Hepatocyte (in vitro differentiated cells): Measurements from ENCODE around the gene PPP1R12A.
"Not testable (repeated sequence)": the region's sequence is repeated elsewhere in the genome, so short reads cannot be mapped to it uniquely, and the experiment has no call there.

Source experiments
- EZH2 ChIP-seq: fragments of 200-600 bp; sonication (generic); IDR thresholded peaks from 2 replicates; pipeline ENCODE4 v1.6.1; 2016; ENCODE audit warnings: antibody characterized with exemption, mild to moderate bottlenecking, borderline replicate concordance
- EZH2phosphoT487 ChIP-seq: fragments of 200-600 bp; sonication (generic); IDR thresholded peaks from one replicate; pipeline ENCODE4 v1.6.1; 2018; ENCODE audit warnings: antibody characterized with exemption, mild to moderate bottlenecking, low read depth, moderate library complexity; ENCODE audit not compliant: unreplicated experiment, severe bottlenecking
- TF ChIP-seq, protein P1 (sequence below): fragments of 200-600 bp; sonication (generic); IDR thresholded peaks from 2 replicates; pipeline ENCODE4 v1.5.1; 2016; ENCODE audit warnings: antibody characterized with exemption, mild to moderate bottlenecking; ENCODE audit not compliant: poor library complexity

DNA sequence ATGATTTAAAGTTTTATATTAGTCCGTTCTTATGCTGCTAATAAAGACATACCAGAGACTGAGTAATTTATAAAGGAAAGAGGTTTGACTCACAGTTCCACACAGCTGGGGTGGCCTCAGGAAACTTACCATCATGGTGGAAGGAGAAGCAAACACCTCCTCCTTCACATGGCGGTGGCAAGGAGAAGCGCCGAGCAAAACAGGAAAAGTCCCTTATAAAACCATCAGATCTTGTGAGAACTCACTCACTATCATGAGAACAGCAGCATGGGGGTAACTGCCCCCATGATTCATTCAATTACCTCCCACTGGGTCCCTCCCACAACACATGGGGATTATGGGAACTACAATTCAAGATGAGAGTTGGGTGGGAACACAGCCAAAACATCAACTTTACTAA, 56.4 kb downstream of the PPP1R12A start:
- TF ChIP-seq, protein P1, sequence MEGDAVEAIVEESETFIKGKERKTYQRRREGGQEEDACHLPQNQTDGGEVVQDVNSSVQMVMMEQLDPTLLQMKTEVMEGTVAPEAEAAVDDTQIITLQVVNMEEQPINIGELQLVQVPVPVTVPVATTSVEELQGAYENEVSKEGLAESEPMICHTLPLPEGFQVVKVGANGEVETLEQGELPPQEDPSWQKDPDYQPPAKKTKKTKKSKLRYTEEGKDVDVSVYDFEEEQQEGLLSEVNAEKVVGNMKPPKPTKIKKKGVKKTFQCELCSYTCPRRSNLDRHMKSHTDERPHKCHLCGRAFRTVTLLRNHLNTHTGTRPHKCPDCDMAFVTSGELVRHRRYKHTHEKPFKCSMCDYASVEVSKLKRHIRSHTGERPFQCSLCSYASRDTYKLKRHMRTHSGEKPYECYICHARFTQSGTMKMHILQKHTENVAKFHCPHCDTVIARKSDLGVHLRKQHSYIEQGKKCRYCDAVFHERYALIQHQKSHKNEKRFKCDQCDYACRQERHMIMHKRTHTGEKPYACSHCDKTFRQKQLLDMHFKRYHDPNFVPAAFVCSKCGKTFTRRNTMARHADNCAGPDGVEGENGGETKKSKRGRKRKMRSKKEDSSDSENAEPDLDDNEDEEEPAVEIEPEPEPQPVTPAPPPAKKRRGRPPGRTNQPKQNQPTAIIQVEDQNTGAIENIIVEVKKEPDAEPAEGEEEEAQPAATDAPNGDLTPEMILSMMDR = not testable (repeated sequence)
- not testable (repeated sequence) for TF ChIP-seq EZH2phosphoT487, EZH2
